ENCODE data around the gene YWHAH. TPM values are rescaled to one million over a fixed set of nuclear protein-coding genes. Genes with fewer than 3 reads are reported as not detected.

YWHAH gene
- total and polyA plus RNA-seq, 2 of the 8 experiments (the other 6 are each of a cell fraction or from before 2014, with no cell fraction given): 146 to 247 TPM

GRCh38 chr22:31945971-31946680, 1.8 kb downstream of the YWHAH start:
- Histone ChIP-seq H3K4me3 (ENCODE audit: extremely low read depth in 1 of 4, insufficient read depth in 2 of 4, low read depth in 3 of 4, low read length in 4 of 4) (peak overlapping the region; percentile 80 to 92 (median 85)), H2AK5ac (ENCODE audit: low read depth, low read length) (no peak overlapping the region), H3K36me3 (ENCODE audit: control insufficient read depth in 2 of 4, insufficient read depth in 4 of 4, low read length in 3 of 4) (peaks cover 0 to 40% (median 11%) of the 10 kb centered on the region in 4 experiments; a peak in 7 of 8 replicates), H3K27ac (ENCODE audit: low read depth, low read length) (no peak overlapping the region), H4K5ac (ENCODE audit: insufficient read length, low read depth, low read length) (no peak overlapping the region), H3K9me3 (ENCODE audit: insufficient read depth in 2 of 2, low read depth in 1 of 2, low read length in 1 of 2) (no peaks in the 10 kb centered on the region), H2AFZ (ENCODE audit: low read length) (no peak overlapping the region), H2BK12ac (ENCODE audit: low read depth, low read length) (no peak overlapping the region), H3K23ac (ENCODE audit: insufficient read length) (no peak overlapping the region), H3K23me2 (ENCODE audit: low read depth, low read length) (peaks cover 9% of the 10 kb centered on the region; the same call in 1 of the 2 replicates), H3K79me2 (ENCODE audit: control insufficient read depth in 1 of 2, insufficient read depth in 2 of 2, low read length in 2 of 2) (peaks cover 29 to 63% of the 10 kb centered on the region in 2 experiments), H4K91ac (replicated peaks; ENCODE audit: insufficient read length, low read length) (no peak overlapping the region), H3K4me1 (replicated peaks in 1 of 4; ENCODE audit: control insufficient read depth in 3 of 4, insufficient read depth in 4 of 4, low read length in 3 of 4) (peaks cover 5 to 14% (median 12%) of the 10 kb centered on the region in 4 experiments; a peak in 6 of 7 replicates), H3K9ac (replicated peaks in 1 of 4; ENCODE audit: extremely low read depth in 1 of 4, low read depth in 3 of 4, low read length in 3 of 4) (peak overlapping the region in 3 of 4 experiments; percentile 94 to 97 (median 97); a peak in 5 of 7 replicates), H3K27me3 (replicated peaks in 1 of 4; ENCODE audit: control insufficient read depth in 3 of 4, extremely low read depth in 1 of 4, insufficient read depth in 3 of 4, low read length in 3 of 4) (no peaks in the 10 kb centered on the region), H3K79me1 (ENCODE audit: low read depth, low read length) (peaks cover 6% of the 10 kb centered on the region), H3K56ac (replicated peaks; ENCODE audit: insufficient read length, low read depth, low read length) (no peak overlapping the region), H3K4me2 (ENCODE audit: insufficient read depth in 1 of 2, low read depth in 2 of 2, low read length in 2 of 2) (peak overlapping the region; percentile 86 to 98), H2BK20ac (ENCODE audit: low read length) (no peak overlapping the region), H3K14ac (ENCODE audit: insufficient read length) (no peak overlapping the region), H4K8ac (ENCODE audit: extremely low read depth, insufficient read depth, low read length) (no peak overlapping the region), H3K4ac (replicated peaks; ENCODE audit: insufficient read length, low read depth, low read length) (no peak overlapping the region), H4K20me1 (replicated peaks in 1 of 2; ENCODE audit: control insufficient read depth in 1 of 2, insufficient read depth in 2 of 2, low read length in 2 of 2) (peaks cover 15 to 16% of the 10 kb centered on the region in 2 experiments), H3K18ac (ENCODE audit: extremely low read depth, low read length) (no peak overlapping the region), H2BK5ac (ENCODE audit: low read depth, low read length) (no peak overlapping the region), H2BK120ac (replicated peaks; ENCODE audit: low read depth, low read length) (no peak overlapping the region), H2BK15ac (ENCODE audit: low read length) (no peak overlapping the region)
- TF ChIP-seq USF2 (IDR thresholded peaks at IDR 0.05; ENCODE audit: low read length) (no peak), CTBP2 (IDR thresholded peaks at IDR 0.05; ENCODE audit: borderline replicate concordance, insufficient read depth, insufficient read length, low read length) (no peak), POLR2A (IDR thresholded peaks at IDR 0.05; ENCODE audit: control extremely low read depth in 1 of 2, low read depth in 2 of 2, low read length in 2 of 2) (peak in 1 of 2 experiments; percentile 18; a peak in 1 of 3 replicates), KDM5A (IDR thresholded peaks at IDR 0.05; ENCODE audit: low read length) (no peak), YY1 (IDR thresholded peaks at IDR 0.05; ENCODE audit: low read depth, low read length) (no peak), E2F6 (IDR thresholded peaks at IDR 0.05) (no peak), POLR2AphosphoS5 (IDR thresholded peaks at IDR 0.05; ENCODE audit: low read depth, low read length) (peak; percentile 67), ZNF274 (IDR thresholded peaks at IDR 0.05; ENCODE audit: borderline replicate concordance, extremely low read depth, low read length) (no peak)
- CTCF ChIA-PET (ENCODE audit: partially characterized antibody): interaction anchor here (0.6 to 1.7 kb wide), 5 partner anchors 42 to 282 kb away, joined by 3 to 5 read pairs (median 4); no protein-coding TSS in a partner anchor
- DNase-seq (ENCODE audit: low read depth in 1 of 2, low spot score in 2 of 2) (no peak), FAIRE-seq (peak; percentile 32)
- POLR2A ChIA-PET (ENCODE audit: partially characterized antibody): interaction anchor here (1.1 to 3.5 kb wide), 11 partner anchors 9 to 116 kb away, joined by 3 to 39 read pairs (median 5); no protein-coding TSS in a partner anchor
- WGBS, 2 experiments (ENCODE audit: extremely low coverage in 1 of 2, insufficient coverage in 1 of 2, insufficient read length in 1 of 2, insufficient replicate concordance in 2 of 2, low coverage in 1 of 2, low lambda C conversion rate in 2 of 2, missing lambda C conversion rate in 1 of 2): 41 to 100% methylated on average over 1 to 8 of the region's 8 CpGs

All from H1 (cell line).